Measurements from ENCODE around the gene NPDC1.
A peak's percentile ranks its signal among the peaks of the same experiment; 100 is the strongest.

Gene NPDC1

GRCh38 chr9:137025517-137025966 lies 20.4 kb downstream of the NPDC1 start:
- H3K36me3 ChIP-seq (ENCODE audit: insufficient read depth, low read length): no peaks in the 10 kb centered on the region
- H3K27me3 ChIP-seq (ENCODE audit: control insufficient read depth, insufficient read depth, low read length): no peaks in the 10 kb centered on the region
- H3K4me2 ChIP-seq (ENCODE audit: low read length): peak overlapping the region; percentile 40
- H3K9me3 ChIP-seq (replicated peaks; ENCODE audit: low read length): no peaks in the 10 kb centered on the region
- H3K9ac ChIP-seq (ENCODE audit: low read depth, low read length): no peak overlapping the region
- H3K4me1 ChIP-seq (ENCODE audit: control insufficient read depth, insufficient read depth, low read length): peaks cover 44% of the 10 kb centered on the region
- H3K4me3 ChIP-seq (ENCODE audit: low read length): no peak overlapping the region

DNA sequence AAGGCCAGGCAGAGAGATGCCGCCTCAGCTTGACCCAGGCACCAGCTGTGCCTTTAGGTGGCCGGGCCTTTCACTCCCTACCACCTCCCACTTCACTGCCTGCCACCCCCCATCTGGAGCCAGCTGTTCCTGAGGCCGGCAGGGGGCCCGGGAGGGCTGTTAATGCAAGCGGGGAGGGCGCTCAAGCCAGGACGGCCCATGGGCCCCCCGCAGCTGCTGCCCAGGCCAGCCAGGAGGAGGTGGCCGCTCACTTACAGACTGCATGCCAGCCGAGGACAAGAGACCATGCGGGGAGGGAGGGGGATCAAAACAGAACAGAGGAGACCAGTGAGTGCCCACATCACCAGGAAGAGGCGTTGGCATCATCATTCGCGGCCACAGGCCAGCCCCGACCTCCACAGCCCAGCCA lies 22.4 kb downstream of the NPDC1 start:
- H3K36me3 ChIP-seq (ENCODE audit: insufficient read depth, low read length): no peaks in the 10 kb centered on the region
- H3K4me1 ChIP-seq (ENCODE audit: control insufficient read depth, insufficient read depth, low read length): peaks cover 37% of the 10 kb centered on the region

GRCh38 chr9:137023157-137023556 lies 22.8 kb downstream of the NPDC1 start:
- Histone ChIP-seq H3K27me3 (ENCODE audit: control insufficient read depth, insufficient read depth, low read length) (no peaks in the 10 kb centered on the region), H3K4me1 (ENCODE audit: control insufficient read depth, insufficient read depth, low read length) (peaks cover 33% of the 10 kb centered on the region), H3K4me3 (ENCODE audit: low read length) (no peak overlapping the region), H3K36me3 (ENCODE audit: insufficient read depth, low read length) (no peaks in the 10 kb centered on the region), H3K4me2 (ENCODE audit: low read length) (no peak overlapping the region), H3K9me3 (replicated peaks; ENCODE audit: low read length) (no peaks in the 10 kb centered on the region), H3K9ac (ENCODE audit: low read depth, low read length) (no peak overlapping the region)

More for the DNA sequence above, 22.4 kb downstream of the NPDC1 start:
- Histone ChIP-seq H3K27me3 (ENCODE audit: control insufficient read depth, insufficient read depth, low read length) (no peaks in the 10 kb centered on the region), H3K4me3 (ENCODE audit: low read length) (no peak overlapping the region), H3K9ac (ENCODE audit: low read depth, low read length) (no peak overlapping the region), H3K4me2 (ENCODE audit: low read length) (no peak overlapping the region), H3K9me3 (replicated peaks; ENCODE audit: low read length) (no peaks in the 10 kb centered on the region)

- Histone ChIP-seq H3K4me3 (ENCODE audit: low read length) (no peak overlapping the region), H3K27me3 (ENCODE audit: control insufficient read depth, insufficient read depth, low read length) (no peaks in the 10 kb centered on the region), H3K4me2 (ENCODE audit: low read length) (no peak overlapping the region), H3K4me1 (ENCODE audit: control insufficient read depth, insufficient read depth, low read length) (peaks cover 33% of the 10 kb centered on the region), H3K9ac (ENCODE audit: low read depth, low read length) (no peak overlapping the region), H3K36me3 (ENCODE audit: insufficient read depth, low read length) (no peaks in the 10 kb centered on the region), H3K9me3 (replicated peaks; ENCODE audit: low read length) (no peaks in the 10 kb centered on the region)
These were observed 23.3 kb downstream of the NPDC1 start for GRCh38 chr9:137022662-137023008.

DNA sequence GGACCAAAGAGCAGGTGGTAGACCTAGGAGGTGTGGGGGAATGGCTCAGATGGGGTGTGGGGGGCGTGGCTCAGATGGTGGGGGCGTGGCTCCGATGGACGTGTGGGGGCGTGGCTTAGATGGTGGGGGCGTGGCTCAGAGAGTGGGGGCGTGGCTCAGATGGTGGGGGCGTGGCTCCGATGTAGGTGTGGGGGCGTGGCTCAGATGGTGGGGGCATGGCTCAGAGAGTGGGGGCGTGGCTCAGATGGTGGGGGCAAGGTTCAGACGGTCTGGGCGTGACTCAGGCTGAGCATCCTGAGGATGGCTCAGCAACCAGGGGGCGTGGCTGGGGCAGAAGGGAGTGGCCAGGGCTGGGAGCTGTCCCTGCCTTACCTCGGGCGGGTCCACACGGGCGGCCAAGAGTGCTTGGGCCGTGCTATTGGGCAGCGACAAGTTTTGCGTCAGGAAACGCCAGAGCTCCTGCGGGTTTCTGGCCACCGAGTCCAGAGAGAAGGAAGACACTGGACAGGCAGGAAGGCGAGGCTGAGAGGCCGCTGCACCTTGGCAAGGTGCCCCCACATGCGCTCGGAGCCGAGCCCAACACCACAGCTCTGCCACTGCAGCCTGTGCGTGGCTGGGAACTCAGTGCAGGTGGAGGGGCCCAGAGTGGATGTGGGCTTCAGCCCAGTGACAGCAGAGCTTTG lies 23.9 kb downstream of the NPDC1 start:
- Histone ChIP-seq H3K36me3 (ENCODE audit: insufficient read depth, low read length) (peaks cover 3% of the 10 kb centered on the region), H3K9ac (ENCODE audit: low read depth, low read length) (no peak overlapping the region)

DNA sequence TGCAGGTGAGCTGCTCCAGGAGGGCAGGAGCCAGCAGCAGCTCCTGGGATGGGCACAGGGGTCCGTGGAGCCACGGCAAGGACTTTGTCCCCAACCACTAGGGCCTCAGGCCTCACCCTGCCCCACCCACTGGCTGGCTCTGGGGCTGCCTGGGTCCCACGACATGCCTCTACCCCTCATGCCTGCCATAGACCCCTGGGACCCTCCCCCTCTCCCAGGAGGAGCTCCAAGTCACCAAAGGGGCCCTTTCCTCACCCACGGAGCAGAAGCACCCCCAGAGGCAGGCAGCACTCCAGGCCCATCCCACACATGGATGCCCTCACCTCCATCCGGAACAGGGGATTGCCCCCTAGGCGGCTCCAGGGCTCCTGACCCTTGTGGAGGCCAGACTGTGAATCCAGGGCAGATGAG lies 24.4 kb downstream of the NPDC1 start:
- Histone ChIP-seq H3K9ac (ENCODE audit: low read depth, low read length) (no peak overlapping the region), H3K36me3 (ENCODE audit: insufficient read depth, low read length) (peaks cover 5% of the 10 kb centered on the region), H3K9me3 (replicated peaks; ENCODE audit: low read length) (no peaks in the 10 kb centered on the region), H3K27me3 (ENCODE audit: control insufficient read depth, insufficient read depth, low read length) (no peaks in the 10 kb centered on the region), H3K4me1 (ENCODE audit: control insufficient read depth, insufficient read depth, low read length) (peaks cover 22% of the 10 kb centered on the region), H3K4me2 (ENCODE audit: low read length) (no peak overlapping the region), H3K4me3 (ENCODE audit: low read length) (no peak overlapping the region)

More for the DNA sequence above, 23.9 kb downstream of the NPDC1 start:
- Histone ChIP-seq H3K4me1 (ENCODE audit: control insufficient read depth, insufficient read depth, low read length) (peaks cover 28% of the 10 kb centered on the region), H3K9me3 (replicated peaks; ENCODE audit: low read length) (no peaks in the 10 kb centered on the region), H3K27me3 (ENCODE audit: control insufficient read depth, insufficient read depth, low read length) (no peaks in the 10 kb centered on the region), H3K4me2 (ENCODE audit: low read length) (no peak overlapping the region), H3K4me3 (ENCODE audit: low read length) (no peak overlapping the region)

- Histone ChIP-seq H3K36me3 (ENCODE audit: insufficient read depth, low read length) (peaks cover 8% of the 10 kb centered on the region), H3K9ac (ENCODE audit: low read depth, low read length) (no peak overlapping the region)
These were observed 25.0 kb downstream of the NPDC1 start for GRCh38 chr9:137020771-137021567.

DNA sequence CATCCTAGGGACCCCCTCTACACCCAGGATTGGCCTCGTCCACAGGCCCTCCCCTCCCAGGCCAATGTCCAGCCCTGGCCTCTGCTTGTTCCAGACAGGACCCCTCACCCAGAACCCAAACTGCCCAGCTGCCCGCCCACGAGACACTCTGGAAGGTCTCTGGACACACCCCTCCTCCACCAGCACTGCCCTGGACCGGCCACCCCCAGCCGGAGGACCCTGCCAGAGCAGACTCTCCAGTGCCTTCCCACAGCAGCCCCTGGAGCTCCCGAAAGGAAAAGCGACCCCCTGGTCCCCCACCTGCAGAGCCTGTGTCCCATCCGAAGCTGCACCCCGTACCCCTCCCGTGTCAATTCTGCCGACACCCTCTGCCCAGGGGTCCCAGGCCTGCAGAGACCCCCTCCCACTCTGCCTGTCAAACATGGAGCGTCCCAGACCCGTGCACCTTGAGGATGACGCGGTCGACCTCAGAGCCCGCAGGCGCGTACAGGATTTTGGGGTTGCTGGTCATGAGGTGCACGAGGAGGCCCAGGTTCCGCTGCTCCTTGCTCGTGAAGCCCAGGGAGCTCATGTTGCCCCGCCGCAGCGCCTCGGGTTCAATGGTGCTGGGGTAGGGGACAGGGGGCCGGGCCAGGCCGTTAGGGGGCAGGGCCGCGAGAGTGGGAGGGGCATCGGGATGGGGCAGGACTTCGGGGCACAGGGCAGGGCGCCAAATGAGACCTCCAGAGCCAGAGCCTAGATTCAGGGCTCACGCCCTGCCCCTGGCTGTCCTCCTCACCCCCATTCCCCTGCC lies 25.9 kb downstream of the NPDC1 start:
- H3K4me2 ChIP-seq (ENCODE audit: low read length): no peak overlapping the region
- no peaks in the 10 kb centered on the region for H3K27me3 ChIP-seq (ENCODE audit: control insufficient read depth, insufficient read depth, low read length)
- H3K4me3 ChIP-seq (ENCODE audit: low read length): no peak overlapping the region
- no peaks in the 10 kb centered on the region for H3K9me3 ChIP-seq (replicated peaks; ENCODE audit: low read length)
- H3K36me3 ChIP-seq (ENCODE audit: insufficient read depth, low read length): peaks cover 9% of the 10 kb centered on the region
- peaks cover 11% of the 10 kb centered on the region for H3K4me1 ChIP-seq (ENCODE audit: control insufficient read depth, insufficient read depth, low read length)
- no peak overlapping the region for H3K9ac ChIP-seq (ENCODE audit: low read depth, low read length)

More at GRCh38 chr9:137020771-137021567, 25.0 kb downstream of the NPDC1 start:
- no peaks in the 10 kb centered on the region for H3K9me3 ChIP-seq (replicated peaks; ENCODE audit: low read length)
- peaks cover 20% of the 10 kb centered on the region for H3K4me1 ChIP-seq (ENCODE audit: control insufficient read depth, insufficient read depth, low read length)
- no peak overlapping the region for H3K4me2 ChIP-seq (ENCODE audit: low read length)
- no peaks in the 10 kb centered on the region for H3K27me3 ChIP-seq (ENCODE audit: control insufficient read depth, insufficient read depth, low read length)
- H3K4me3 ChIP-seq (ENCODE audit: low read length): no peak overlapping the region

DNA sequence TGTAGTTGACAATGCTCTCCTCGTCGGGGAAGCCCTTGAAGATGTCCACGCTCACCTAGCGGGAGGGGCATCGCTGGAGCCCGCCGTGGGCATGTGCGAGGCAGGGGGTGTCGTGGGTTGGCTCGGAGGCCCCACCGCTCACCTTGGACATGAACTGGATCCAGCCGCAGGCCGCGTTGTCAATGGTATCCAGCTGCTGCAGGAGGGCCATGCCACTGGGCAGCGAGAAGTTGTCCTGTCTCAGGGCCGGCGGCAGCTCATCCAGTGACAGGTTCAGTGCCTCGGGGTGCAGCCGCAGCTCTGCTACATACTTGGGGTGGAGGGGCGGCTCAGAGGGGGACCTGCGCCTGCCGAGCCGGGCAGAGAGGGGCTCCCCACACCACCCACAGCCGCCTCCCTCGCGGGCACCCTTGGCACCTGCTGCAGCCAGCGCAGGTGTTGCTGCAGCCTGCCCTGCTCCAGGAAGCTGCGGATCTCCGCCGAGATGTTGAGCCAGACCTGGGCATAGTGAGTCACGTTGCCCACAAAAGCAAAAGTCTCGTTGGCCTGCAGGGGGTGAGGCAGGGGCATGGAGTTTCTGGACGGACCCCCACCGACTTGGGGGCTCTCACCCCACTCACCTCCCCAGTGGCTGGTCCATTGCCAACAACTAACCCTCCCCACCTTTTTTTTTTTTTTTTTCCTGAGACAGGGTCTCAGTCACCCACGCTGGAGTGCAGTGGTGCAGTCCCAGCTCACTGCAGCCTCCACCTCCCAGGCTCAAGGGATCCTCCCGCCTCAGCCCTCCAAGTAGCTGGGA lies 27.0 kb downstream of the NPDC1 start:
- Histone ChIP-seq H3K4me2 (ENCODE audit: low read length) (no peak overlapping the region), H3K4me1 (ENCODE audit: control insufficient read depth, insufficient read depth, low read length) (peaks cover 10% of the 10 kb centered on the region), H3K4me3 (ENCODE audit: low read length) (no peak overlapping the region), H3K9me3 (replicated peaks; ENCODE audit: low read length) (no peaks in the 10 kb centered on the region), H3K9ac (ENCODE audit: low read depth, low read length) (no peak overlapping the region), H3K36me3 (ENCODE audit: insufficient read depth, low read length) (peaks cover 9% of the 10 kb centered on the region), H3K27me3 (ENCODE audit: control insufficient read depth, insufficient read depth, low read length) (no peaks in the 10 kb centered on the region)

DNA sequence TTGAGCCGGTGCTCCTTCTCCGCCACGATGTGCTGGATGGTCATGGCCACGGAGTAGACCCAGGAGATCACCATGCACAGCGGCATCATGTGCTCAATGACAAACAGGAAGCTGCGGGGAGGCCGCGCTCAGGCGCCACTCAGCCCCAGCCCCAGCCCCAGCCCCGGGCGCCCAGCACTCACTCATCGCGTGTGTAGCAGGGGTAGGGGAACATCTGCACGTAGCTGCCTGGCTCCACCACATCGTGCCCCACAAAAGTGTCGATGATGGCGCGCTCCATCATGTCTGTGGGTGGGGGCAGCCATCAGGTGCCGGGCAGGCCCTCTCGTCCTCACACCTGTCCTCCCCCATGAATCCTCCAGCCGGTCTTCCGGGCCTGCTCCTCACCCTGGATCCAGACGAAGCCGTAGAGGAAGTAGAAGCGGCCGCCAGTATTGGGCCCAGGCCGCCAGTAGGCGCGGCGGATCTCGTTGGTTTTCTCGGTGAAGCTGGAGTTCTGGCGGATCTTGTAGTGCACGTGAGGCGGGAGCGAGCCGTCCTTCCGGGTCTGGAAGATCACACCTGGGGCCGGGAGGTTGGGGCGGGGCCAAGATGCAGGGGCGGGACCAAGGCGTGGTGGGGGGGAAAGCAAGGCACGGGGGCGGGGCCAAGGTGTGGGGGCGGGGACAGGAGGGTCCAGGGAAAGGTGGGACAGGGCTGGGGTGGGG lies 28.0 kb downstream of the NPDC1 start:
- Histone ChIP-seq H3K9me3 (replicated peaks; ENCODE audit: low read length) (no peaks in the 10 kb centered on the region), H3K4me1 (ENCODE audit: control insufficient read depth, insufficient read depth, low read length) (peaks cover 2% of the 10 kb centered on the region), H3K4me3 (ENCODE audit: low read length) (no peak overlapping the region), H3K27me3 (ENCODE audit: control insufficient read depth, insufficient read depth, low read length) (no peaks in the 10 kb centered on the region), H3K9ac (ENCODE audit: low read depth, low read length) (no peak overlapping the region), H3K36me3 (ENCODE audit: insufficient read depth, low read length) (peaks cover 9% of the 10 kb centered on the region), H3K4me2 (ENCODE audit: low read length) (no peak overlapping the region)
